Mucosa of rectum (tissue), 2 donors: ENCODE data around the gene TNFSF18.

Experiments used
- H3K27ac ChIP-seq, 2 donors: one replicate each; pipeline ENCODE4 v1.7.0; 2013; ENCODE audit warnings: inconsistent platforms in 2 of 2, low read depth in 2 of 2, low read length in 2 of 2
- H3K27me3 ChIP-seq, 2 donors: one replicate each; pipeline ENCODE4 v1.7.0; 2013; ENCODE audit warnings: low read length in 2 of 2; ENCODE audit not compliant: control insufficient read depth in 2 of 2, insufficient read depth in 2 of 2
- H3K36me3 ChIP-seq, 2 donors: one replicate each; pipeline ENCODE4 v1.7.0; 2013; ENCODE audit warnings: low read length in 2 of 2; ENCODE audit not compliant: control insufficient read depth in 2 of 2, insufficient read depth in 2 of 2
- H3K4me1 ChIP-seq, 2 donors: one replicate each; pipeline ENCODE4 v1.7.0; 2013; ENCODE audit warnings: low read length in 2 of 2, mild to moderate bottlenecking in 1 of 2; ENCODE audit not compliant: control insufficient read depth in 2 of 2, insufficient read depth in 2 of 2
- H3K4me3 ChIP-seq, 2 donors: one replicate each; pipeline ENCODE4 v1.7.0; 2013; ENCODE audit warnings: low read length in 2 of 2
- H3K9ac ChIP-seq, 2 donors: one replicate each; pipeline ENCODE4 v1.7.0; 2013; ENCODE audit warnings: low read length in 2 of 2, low read depth in 1 of 2, mild to moderate bottlenecking in 1 of 2
- H3K9me3 ChIP-seq, 2 donors: one replicate each; pipeline ENCODE4 v1.7.0; 2013; ENCODE audit warnings: low read length in 2 of 2; ENCODE audit not compliant: control insufficient read depth in 2 of 2
- donor health status: healthy.
- donor health status: Normal muscosa, but diverticular disease.

The TNFSF18 gene

DNA sequence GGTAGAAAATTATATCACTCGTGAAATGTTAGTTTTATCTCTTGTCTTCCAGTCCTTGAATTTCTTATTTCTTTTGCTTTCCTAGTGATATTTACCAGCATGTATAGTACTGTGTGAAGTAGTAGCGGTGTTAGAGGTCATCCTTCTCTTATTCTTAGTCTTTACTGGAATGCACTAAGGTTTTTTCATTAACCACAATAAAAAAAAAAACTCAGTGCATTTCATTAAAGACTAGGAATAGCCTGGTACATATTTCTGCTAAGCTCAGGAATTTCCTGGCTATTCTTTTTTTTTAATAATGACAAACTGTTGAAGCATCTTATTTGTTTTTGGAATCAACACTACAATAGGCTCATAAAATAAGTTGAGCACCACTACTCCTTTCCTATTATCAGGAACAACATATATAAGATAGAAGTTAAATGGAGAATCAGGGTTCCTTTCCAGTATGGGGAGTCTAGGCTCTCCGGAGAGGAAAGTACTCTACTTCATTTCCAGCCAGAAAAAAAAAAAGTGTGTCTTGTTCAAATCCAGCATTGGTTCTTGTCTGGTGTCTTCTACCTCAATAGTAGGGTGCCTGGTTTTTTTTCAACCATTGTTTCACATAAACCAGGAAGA is 60.0 kb downstream of the TNFSF18 start:
- Histone ChIP-seq H3K9ac (no peak overlapping the region), H3K36me3 (no peaks in the 10 kb centered on the region), H3K27ac (no peak overlapping the region), H3K27me3 (no peaks in the 10 kb centered on the region), H3K4me3 (no peak overlapping the region), H3K9me3 (no peaks in the 10 kb centered on the region), H3K4me1 (no peaks in the 10 kb centered on the region)
